ENCODE data around the gene GSG1L. TPM values are rescaled to one million over a fixed set of nuclear protein-coding genes. Genes with fewer than 3 reads are reported as not detected.

Gene GSG1L
- total RNA-seq, 1 experiment from 2014 or later: not detected

- Histone ChIP-seq H3K27ac (no peak overlapping the region), H3F3A (ENCODE audit: insufficient read depth, low read depth) (no peaks in the 10 kb centered on the region), H3K9me3 (ENCODE audit: insufficient read depth, low read depth) (no peaks in the 10 kb centered on the region), H3K27me3 (ENCODE audit: insufficient read depth, low read depth) (peaks cover 95% of the 10 kb centered on the region), H4K20me1 (ENCODE audit: insufficient read depth) (no peaks in the 10 kb centered on the region; the same call in 1 of the 2 replicates), H3K9me2 (ENCODE audit: insufficient read depth) (no peaks in the 10 kb centered on the region), H3K79me2 (ENCODE audit: low read depth) (no peaks in the 10 kb centered on the region), H3K4me1 (replicated peaks; ENCODE audit: insufficient read depth) (no peaks in the 10 kb centered on the region), H3K4me2 (no peak overlapping the region), H2AFZ (no peak overlapping the region), H3K36me3 (ENCODE audit: low read depth) (no peaks in the 10 kb centered on the region), H3K4me3 (no peak overlapping the region)
- ChIA-PET CTCF (no interaction called here), POLR2A (ENCODE audit: unreplicated experiment) (no interaction called here)
- DNase-seq: no peak
- BruUV-seq (replicated peaks): no TSS peak
- intact Hi-C loops (cut with micrococcal nuclease; ENCODE audit: unreplicated experiment): no loop called here
- TF ChIP-seq EZH2 (IDR thresholded peaks at IDR 0.05; ENCODE audit: low read depth) (no peak), CTCF (conservative IDR thresholded peaks at IDR 0.05) (no peak)
Observed at GRCh38 chr16:27819881-27820610, 243.5 kb downstream of the GSG1L start.

- Histone ChIP-seq H3F3A (ENCODE audit: insufficient read depth, low read depth) (no peaks in the 10 kb centered on the region), H3K9me2 (ENCODE audit: insufficient read depth) (no peaks in the 10 kb centered on the region), H3K36me3 (ENCODE audit: low read depth) (no peaks in the 10 kb centered on the region), H3K4me2 (no peak overlapping the region), H4K20me1 (ENCODE audit: insufficient read depth) (no peaks in the 10 kb centered on the region; the same call in 1 of the 2 replicates), H3K4me1 (replicated peaks; ENCODE audit: insufficient read depth) (no peaks in the 10 kb centered on the region), H3K27ac (no peak overlapping the region), H3K79me2 (ENCODE audit: low read depth) (no peaks in the 10 kb centered on the region), H3K4me3 (no peak overlapping the region), H2AFZ (no peak overlapping the region), H3K9me3 (ENCODE audit: insufficient read depth, low read depth) (no peaks in the 10 kb centered on the region), H3K27me3 (ENCODE audit: insufficient read depth, low read depth) (peaks cover 97% of the 10 kb centered on the region)
- DNase-seq: no peak
- ChIA-PET POLR2A (ENCODE audit: unreplicated experiment) (no interaction called here), CTCF (no interaction called here)
- no TSS peak for BruUV-seq (replicated peaks)
- TF ChIP-seq EZH2 (IDR thresholded peaks at IDR 0.05; ENCODE audit: low read depth) (no peak), CTCF (conservative IDR thresholded peaks at IDR 0.05) (no peak)
- intact Hi-C loops (cut with micrococcal nuclease; ENCODE audit: unreplicated experiment): no loop called here
Observed at GRCh38 chr16:27819356-27819755, 244.2 kb downstream of the GSG1L start.

DNA sequence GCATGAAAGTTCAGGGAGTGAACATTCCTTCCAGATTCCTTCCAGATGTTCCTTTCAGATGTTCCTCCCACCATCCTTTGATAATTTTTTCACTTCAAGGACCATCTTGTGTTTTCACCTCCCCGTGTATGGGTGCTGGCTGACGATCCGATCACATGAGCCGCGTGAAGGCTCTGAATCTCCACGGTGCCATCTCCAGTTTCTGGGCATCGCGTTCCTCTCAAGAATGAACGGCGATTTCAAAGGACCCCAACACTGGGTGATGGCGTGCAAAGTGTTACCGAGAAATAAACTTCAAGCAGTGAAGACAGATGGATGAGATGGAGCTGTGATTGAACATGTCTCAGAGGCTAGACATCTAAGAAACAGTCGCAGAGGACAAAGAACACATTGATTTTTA, 245.3 kb downstream of the GSG1L start:
- no peak overlapping the region for H3K4me2 ChIP-seq
- H3K27me3 ChIP-seq (ENCODE audit: insufficient read depth, low read depth): peaks cover 97% of the 10 kb centered on the region
- CTCF ChIA-PET: no interaction called here

More for the DNA sequence above, 245.3 kb downstream of the GSG1L start:
- H3K36me3 ChIP-seq (ENCODE audit: low read depth): no peaks in the 10 kb centered on the region
- POLR2A ChIA-PET (ENCODE audit: unreplicated experiment): no interaction called here
- no peaks in the 10 kb centered on the region for H3K9me3 ChIP-seq (ENCODE audit: insufficient read depth, low read depth)
- H3K79me2 ChIP-seq (ENCODE audit: low read depth): no peaks in the 10 kb centered on the region
- no TSS peak for BruUV-seq (replicated peaks)
- no peaks in the 10 kb centered on the region for H3K4me1 ChIP-seq (replicated peaks; ENCODE audit: insufficient read depth)
- TF ChIP-seq EZH2 (IDR thresholded peaks at IDR 0.05; ENCODE audit: low read depth): peak; percentile 66; the same call in 1 of the 2 replicates
- no peak for TF ChIP-seq CTCF (conservative IDR thresholded peaks at IDR 0.05)
- no peak overlapping the region for H3K27ac ChIP-seq
- no peak overlapping the region for H2AFZ ChIP-seq
- intact Hi-C loops (cut with micrococcal nuclease; ENCODE audit: unreplicated experiment): no loop called here
- no peaks in the 10 kb centered on the region; the same call in 1 of the 2 replicates for H4K20me1 ChIP-seq (ENCODE audit: insufficient read depth)
- no peaks in the 10 kb centered on the region for H3F3A ChIP-seq (ENCODE audit: insufficient read depth, low read depth)
- no peaks in the 10 kb centered on the region for H3K9me2 ChIP-seq (ENCODE audit: insufficient read depth)
- no peak for DNase-seq
- H3K4me3 ChIP-seq: no peak overlapping the region

Measured in PC-9 (cell line).